GM19035 (cell line): ENCODE measurements around the gene BCL11B.

ENCODE experiments used
- ATAC-seq: cut with Tn5 transposase; IDR thresholded peaks from one replicate; pipeline ENCODE4 v1.9.1; 2021; ENCODE audit not compliant: unreplicated experiment

The BCL11B gene

GRCh38 chr14:99168330-99168729 lies 103.7 kb downstream of the BCL11B start:
- no peak for ATAC-seq

DNA sequence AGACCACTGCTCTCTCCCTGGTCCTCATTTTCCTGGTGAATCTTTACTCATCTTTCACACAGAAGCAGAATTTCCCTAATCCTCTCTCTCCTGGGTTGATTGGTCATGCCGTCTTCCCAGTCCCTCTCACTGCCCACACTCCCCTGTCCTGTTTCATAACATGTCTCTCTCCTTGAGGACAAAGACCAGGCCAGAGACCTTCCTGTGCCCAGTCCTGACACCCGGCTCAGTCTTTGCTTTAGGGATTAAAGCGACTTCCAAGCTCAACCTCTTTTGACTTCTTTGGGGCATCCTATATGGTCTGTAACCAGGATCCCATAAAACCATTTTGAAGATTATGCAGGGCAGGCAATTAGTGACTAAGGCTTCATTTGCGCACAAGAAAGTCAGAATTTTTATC lies 105.5 kb downstream of the BCL11B start:
- no peak for ATAC-seq

DNA sequence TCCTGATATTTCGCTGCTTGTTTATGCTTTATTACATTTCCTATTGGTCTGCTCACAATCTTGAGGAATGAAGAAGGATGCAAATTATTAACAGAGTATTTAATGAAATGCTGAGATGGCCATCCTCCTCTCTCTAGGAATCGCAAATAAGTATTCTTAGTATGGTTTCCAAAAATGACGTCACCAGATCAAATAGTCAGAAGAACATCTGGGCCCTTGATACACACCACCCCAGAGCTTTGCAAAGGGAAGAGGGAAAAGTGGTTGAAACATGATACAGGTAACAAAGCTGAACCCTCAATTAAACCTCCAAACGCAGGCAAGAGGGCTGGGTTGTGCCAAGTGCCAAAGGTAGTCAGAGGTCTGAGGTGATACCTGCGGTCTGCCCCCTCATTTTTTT lies 107.3 kb downstream of the BCL11B start:
- no peak for ATAC-seq

- ATAC-seq, result no peak
Measured at GRCh38 chr14:99163446-99163845, 108.6 kb downstream of the BCL11B start.

DNA sequence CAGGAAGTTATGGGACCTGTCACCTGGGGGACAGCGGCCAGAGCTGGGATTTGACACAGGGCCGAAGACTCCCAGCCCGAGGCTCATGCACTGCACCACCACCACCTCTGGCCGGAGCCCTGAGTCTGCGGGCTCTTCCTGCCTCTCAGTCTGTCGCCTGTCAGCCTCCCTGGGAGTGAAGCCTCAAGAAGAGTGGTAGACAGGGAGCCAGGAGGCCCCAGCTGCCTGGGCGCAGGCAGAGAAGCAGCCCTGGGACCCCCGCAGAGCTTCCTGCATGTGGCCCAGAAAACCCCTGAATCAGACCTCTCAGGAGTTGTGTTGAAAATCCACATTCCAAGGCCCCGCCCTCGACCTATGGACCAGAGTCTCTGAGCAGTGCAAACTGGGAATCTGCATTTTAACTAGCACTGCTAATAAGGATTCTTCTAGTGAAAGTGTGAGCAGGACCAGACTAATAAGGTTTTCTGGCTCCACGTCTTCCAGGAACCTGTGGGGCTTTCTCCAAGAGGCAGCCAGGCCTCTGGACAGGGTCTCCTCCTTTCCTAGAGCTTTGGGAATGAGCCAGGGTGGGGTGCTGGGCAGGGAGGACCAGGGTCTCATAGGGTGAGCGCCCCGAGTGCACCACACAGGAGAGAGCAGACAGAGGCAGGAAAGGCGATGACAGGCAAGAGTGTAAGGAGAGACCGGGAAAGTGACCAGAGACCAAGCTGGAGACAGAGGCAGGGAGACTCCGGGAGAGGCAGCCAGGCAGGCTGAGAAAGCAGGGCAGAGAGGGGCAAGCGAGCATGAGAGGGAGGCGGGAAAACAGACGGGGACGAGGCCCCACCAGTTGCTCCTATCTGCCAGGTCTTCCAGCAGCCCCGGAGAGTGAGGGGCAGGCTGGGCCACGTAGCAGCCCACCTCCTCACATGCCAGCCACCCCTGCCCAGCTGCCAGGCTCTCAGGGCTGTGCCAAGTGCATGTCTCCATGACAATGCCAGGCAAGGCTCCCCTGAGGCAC lies 112.4 kb downstream of the BCL11B start:
- no peak for ATAC-seq

DNA sequence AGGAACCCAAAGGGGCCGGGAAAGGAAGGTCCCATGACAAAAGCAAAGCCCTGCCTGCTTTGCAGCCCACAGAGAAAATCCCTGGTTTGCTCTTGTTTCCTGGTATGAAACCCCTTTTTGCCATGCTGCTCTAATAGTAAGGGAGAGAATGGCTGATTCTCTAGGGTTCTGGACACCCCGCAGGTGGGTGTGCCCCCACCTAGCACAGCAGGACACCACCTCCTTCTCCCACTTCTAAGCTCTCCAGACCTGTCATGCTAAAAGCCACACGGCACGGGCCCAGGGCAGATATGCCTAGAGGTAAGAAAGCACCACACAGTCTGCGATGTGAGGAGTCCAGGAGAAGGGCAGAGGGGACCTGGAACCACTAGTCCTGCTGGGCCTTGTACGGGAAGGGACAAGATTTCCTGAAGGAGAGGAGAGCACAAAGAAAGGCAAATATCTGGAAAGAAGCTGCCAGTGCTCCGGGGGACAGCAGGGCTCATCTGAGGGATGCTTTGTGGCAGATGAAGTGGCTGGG lies 113.3 kb downstream of the BCL11B start:
- ATAC-seq, result no peak

DNA sequence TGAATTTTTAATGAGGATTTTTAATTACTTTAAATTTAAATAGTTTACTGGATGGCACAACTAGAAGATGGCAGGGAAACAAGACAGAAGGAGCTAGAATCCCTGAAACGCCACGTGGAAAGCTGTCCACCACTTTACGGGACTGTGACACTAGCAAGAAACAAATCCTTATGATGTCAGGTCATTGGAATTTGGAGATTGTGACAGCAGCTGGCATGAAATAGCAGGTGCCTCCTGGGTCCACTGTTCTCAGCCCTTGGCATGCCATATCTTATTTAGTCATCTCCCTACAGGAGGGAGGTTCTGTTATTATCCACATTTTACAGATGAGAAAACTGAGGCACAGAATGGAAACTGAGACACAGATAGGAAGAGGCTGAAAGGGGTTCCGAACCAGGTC lies 113.8 kb downstream of the BCL11B start:
- ATAC-seq, result no peak

GRCh38 chr14:99157676-99158075 lies 114.3 kb downstream of the BCL11B start:
- ATAC-seq, result no peak

DNA sequence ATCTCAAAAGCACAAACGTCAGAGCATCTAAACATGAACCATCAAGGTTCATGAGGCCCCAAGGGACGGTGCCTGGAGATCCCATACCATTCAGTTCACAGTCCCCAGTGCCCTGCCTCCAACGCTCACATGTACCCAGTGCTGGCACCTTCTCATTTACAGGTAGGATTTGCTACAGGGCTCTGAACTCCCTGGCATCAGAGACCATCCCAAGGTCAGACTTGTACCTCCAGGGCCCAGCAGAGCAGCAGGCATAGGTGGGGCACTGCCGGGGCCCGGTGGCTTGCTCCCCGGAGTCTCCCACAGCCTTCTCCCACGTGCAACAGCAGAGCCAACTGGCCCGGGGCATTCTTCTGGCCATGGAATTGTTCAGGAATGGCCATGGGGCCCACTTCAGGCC lies 114.8 kb downstream of the BCL11B start:
- ATAC-seq, result no peak

DNA sequence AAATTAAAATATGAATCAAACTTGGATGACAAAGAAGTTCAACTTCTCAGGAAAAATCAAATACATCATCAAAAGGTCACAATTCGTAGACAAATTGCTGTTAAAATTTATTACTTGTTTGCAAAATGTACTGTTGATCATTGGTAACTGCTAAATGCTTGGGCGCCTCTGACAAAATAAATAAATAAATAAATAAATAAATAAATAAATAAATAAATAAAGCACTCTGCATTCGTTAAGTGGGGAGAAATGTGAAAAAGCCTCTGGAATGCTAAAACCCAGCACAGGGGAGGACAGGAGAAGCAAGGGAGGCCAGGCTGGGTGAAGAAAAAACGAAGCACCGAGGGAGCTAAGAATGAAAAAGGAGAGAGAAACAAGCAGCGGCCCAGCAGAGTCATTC lies 115.2 kb downstream of the BCL11B start:
- no peak for ATAC-seq

DNA sequence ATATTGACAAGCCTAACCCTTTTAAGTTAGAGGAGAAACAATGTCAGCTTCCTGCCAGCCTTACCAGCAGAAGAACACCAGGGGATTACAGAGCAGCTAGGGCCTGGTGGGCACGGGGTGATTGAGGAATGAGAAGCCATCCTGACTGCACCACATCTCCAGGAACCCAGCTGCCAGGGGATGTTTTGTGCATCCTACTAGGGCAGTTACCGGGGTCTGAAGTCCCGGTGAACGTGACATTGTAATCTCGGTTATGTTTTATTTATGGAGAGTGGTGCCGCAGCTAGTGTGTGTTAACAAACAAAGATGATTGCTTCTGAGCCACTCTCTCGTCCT lies 115.9 kb downstream of the BCL11B start:
- no peak for ATAC-seq

DNA sequence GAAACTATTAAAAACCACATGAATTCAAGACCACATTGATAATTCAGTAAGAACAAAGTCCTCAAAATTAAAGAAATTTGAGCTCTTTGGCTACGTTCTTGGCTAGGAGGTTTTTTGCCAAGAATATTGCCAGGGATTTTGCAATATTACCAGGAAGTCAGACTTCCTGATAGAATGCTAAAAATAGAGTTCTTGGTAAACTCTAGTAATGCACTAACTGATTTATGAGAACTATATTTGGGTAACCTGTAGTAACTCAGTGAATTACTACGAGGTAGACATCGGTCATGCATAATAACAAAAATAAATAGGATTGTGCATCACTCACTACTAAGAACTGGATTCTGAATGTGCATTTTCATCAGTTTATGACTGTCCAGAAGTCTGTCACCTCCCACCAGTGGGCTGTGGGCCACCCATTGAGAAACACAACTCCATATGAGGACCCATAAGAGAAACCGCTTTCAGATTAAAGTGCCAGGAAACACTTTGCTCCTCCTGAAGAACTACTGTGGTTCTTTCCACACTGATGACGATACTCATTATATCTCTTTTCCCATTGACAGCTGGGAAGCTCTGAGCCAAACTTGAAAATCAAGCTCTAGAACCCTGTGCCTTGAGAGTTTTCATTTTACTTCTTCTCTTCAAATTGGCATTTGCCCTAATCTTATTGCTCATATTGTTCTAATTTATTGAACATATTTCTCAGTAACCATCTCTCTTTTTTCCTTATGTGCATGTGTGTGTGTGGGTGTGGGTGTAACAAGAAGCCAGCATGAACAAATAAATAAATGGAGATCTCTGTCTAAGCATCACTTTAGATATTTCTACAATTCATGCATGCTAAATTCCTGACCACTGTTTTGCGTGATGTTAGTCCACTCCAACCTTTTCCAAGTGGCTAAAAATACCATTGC lies 116.6 kb downstream of the BCL11B start:
- ATAC-seq, result no peak

- ATAC-seq, result no peak
Measured at GRCh38 chr14:99150236-99150635, 121.8 kb downstream of the BCL11B start.

- no peak for ATAC-seq
Measured at GRCh38 chr14:99148861-99149610, 123.0 kb downstream of the BCL11B start.

DNA sequence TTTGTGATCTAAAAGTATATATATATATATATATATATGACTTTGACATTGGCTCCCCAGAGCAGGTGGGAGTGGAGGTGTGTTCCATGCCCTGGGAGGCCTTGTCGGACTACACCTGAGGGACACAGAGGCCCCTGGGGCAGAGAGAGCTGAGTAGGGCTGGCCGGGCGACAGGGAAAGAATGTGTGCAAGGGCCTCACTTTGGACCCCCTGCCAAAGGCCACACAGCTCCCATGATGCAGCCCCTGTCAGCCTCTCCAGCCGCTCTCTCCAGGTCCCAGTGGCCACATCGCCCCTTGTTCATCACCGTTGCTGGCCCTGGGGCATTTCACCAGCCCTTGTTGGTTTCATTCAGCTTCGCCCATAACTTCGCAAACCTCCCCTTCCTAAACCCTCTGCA lies 123.9 kb downstream of the BCL11B start:
- no peak for ATAC-seq

- no peak for ATAC-seq
Measured at GRCh38 chr14:99147366-99147740, 124.6 kb downstream of the BCL11B start.

GRCh38 chr14:99146616-99147365 lies 125.2 kb downstream of the BCL11B start:
- ATAC-seq, result no peak

DNA sequence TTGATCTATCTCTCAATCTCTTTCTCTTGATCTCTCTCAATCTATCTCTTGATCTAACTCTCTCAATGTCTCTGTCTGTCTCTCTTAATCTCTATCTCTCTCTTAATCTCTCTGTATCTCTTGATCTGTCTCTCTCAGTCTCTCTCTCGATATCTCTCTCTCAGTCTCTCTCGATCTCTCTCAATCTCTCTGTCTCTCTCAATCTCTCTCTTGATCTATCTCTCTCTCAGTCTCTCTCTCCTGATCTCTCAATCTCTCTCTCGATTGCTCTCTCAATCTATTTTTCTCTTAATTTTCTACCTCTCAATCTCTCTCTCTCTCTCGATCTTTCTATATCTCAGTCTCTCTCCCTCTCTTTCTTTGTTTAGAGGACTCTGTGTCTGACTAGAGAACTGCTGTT lies 126.7 kb downstream of the BCL11B start:
- ATAC-seq, result no peak

- ATAC-seq, result no peak
Measured at GRCh38 chr14:99143793-99144192, 128.2 kb downstream of the BCL11B start.

DNA sequence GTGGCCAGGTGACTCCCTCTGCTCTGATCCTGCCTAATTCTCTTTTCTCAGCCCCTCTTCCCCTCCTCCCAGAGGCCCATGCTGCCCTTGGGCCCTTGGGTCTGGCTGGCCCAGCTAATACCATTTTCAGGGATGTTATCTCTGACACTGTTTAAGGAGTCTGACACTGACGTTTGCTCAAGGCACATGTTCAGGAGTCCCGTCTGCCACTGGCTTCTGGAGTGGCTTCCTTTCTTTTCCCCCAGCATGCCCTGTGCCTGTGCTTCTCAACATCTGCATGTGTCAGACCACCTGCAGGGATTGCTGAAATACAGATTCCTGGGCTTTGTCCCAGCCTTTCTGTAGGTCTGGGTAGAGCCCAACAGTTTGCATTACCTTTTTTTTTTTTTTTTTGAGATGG lies 128.9 kb downstream of the BCL11B start:
- no peak for ATAC-seq
